HL-60 (cell line): ENCODE results near the gene TBR1.

Experiments
- DNase-seq, 2 experiments: peaks; one replicate each; pipeline ENCODE4 v3.0.0-alpha.2; 2010 to 2020; ENCODE audit warnings: low read depth in 1 of 2, low spot score in 1 of 2
- H3K27ac ChIP-seq: fragments of 250-450 bp; sonication (Bioruptor Pico); replicated peaks from 2 replicates; pipeline ENCODE4 v1.5.1; 2020; ENCODE audit warnings: mild to moderate bottlenecking, moderate library complexity
- H3K27me3 ChIP-seq: fragments of 250-450 bp; sonication (Bioruptor Pico); 2 replicates; pipeline ENCODE4 v1.5.1; 2021; ENCODE audit warnings: mild to moderate bottlenecking, moderate library complexity; ENCODE audit not compliant: insufficient read depth, poor library complexity, severe bottlenecking
- H3K4me3 ChIP-seq: replicated peaks from 2 replicates; pipeline ENCODE4 v1.5.1; 2011; ENCODE audit warnings: mild to moderate bottlenecking, control low read depth, low read length; ENCODE audit not compliant: insufficient read depth
- CTCF ChIP-seq: IDR thresholded peaks from one replicate; pipeline ENCODE4 v1.5.1; 2011; ENCODE audit warnings: low read length, control low read depth, inconsistent platforms; ENCODE audit not compliant: insufficient read depth
- GABPA ChIP-seq: IDR thresholded peaks from 2 replicates; pipeline ENCODE4 v1.6.1; 2012; ENCODE audit warnings: low read depth
- POLR2AphosphoS5 ChIP-seq: IDR thresholded peaks from 2 replicates; pipeline ENCODE4 v1.6.1; 2012; ENCODE audit warnings: low read depth
- SPI1 ChIP-seq: IDR thresholded peaks from 2 replicates; pipeline ENCODE4 v1.6.1; 2012; ENCODE audit warnings: low read depth, mild to moderate bottlenecking, borderline replicate concordance
- TF ChIP-seq, protein P1 (sequence below): IDR thresholded peaks from 2 replicates; pipeline ENCODE4 v1.6.1; 2012; ENCODE audit warnings: low read depth; ENCODE audit not compliant: insufficient replicate concordance

Gene TBR1

GRCh38 chr2:161379740-161380139 is 36.4 kb upstream of the TBR1 start:
- no peak for TF ChIP-seq CTCF
- TF ChIP-seq, protein P1, sequence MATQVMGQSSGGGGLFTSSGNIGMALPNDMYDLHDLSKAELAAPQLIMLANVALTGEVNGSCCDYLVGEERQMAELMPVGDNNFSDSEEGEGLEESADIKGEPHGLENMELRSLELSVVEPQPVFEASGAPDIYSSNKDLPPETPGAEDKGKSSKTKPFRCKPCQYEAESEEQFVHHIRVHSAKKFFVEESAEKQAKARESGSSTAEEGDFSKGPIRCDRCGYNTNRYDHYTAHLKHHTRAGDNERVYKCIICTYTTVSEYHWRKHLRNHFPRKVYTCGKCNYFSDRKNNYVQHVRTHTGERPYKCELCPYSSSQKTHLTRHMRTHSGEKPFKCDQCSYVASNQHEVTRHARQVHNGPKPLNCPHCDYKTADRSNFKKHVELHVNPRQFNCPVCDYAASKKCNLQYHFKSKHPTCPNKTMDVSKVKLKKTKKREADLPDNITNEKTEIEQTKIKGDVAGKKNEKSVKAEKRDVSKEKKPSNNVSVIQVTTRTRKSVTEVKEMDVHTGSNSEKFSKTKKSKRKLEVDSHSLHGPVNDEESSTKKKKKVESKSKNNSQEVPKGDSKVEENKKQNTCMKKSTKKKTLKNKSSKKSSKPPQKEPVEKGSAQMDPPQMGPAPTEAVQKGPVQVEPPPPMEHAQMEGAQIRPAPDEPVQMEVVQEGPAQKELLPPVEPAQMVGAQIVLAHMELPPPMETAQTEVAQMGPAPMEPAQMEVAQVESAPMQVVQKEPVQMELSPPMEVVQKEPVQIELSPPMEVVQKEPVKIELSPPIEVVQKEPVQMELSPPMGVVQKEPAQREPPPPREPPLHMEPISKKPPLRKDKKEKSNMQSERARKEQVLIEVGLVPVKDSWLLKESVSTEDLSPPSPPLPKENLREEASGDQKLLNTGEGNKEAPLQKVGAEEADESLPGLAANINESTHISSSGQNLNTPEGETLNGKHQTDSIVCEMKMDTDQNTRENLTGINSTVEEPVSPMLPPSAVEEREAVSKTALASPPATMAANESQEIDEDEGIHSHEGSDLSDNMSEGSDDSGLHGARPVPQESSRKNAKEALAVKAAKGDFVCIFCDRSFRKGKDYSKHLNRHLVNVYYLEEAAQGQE = no peak
- no peak for TF ChIP-seq SPI1
- TF ChIP-seq GABPA = no peak
- no peak for TF ChIP-seq POLR2AphosphoS5
- Histone ChIP-seq H3K4me3 (no peak overlapping the region), H3K27ac (no peak overlapping the region), H3K27me3 (no peaks in the 10 kb centered on the region)
- DNase-seq = no peak

- no peak for TF ChIP-seq GABPA
- TF ChIP-seq CTCF = no peak
- no peak for TF ChIP-seq SPI1
- no peak for TF ChIP-seq POLR2AphosphoS5
- TF ChIP-seq, protein P1 = no peak
- H3K27ac ChIP-seq = no peak overlapping the region
- DNase-seq = no peak
- H3K27me3 ChIP-seq = no peaks in the 10 kb centered on the region
- H3K4me3 ChIP-seq = no peak overlapping the region
Measured at GRCh38 chr2:161381546-161381945, 34.6 kb upstream of the TBR1 start.

GRCh38 chr2:161382747-161383146 is 33.4 kb upstream of the TBR1 start:
- no peak overlapping the region for H3K27ac ChIP-seq
- H3K4me3 ChIP-seq = no peak overlapping the region
- TF ChIP-seq, protein P1 = no peak
- TF ChIP-seq CTCF (no peak), SPI1 (no peak), GABPA (no peak), POLR2AphosphoS5 (no peak)
- no peak for DNase-seq
- H3K27me3 ChIP-seq = no peaks in the 10 kb centered on the region
